ENCODE results near the gene NPHS2.

DNA sequence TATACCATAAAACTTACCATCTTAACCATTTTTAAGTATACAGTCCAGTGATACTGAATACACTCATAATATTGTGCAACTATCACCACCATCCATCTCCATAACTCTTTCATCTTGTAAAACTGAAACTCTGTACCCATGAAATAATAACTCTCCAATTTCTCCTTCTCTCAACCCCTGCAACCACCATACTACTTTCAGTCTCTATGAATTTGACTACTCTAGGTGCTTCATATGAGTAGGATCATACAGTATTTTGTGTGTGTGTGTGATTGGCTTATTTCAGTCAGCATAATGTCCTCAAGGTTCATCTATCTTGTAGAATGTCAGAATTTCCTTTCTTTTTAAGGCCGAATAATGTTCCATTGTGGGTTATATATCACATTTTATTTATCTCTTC, 17.7 kb downstream of the NPHS2 start:
- TF ChIP-seq, protein P1, sequence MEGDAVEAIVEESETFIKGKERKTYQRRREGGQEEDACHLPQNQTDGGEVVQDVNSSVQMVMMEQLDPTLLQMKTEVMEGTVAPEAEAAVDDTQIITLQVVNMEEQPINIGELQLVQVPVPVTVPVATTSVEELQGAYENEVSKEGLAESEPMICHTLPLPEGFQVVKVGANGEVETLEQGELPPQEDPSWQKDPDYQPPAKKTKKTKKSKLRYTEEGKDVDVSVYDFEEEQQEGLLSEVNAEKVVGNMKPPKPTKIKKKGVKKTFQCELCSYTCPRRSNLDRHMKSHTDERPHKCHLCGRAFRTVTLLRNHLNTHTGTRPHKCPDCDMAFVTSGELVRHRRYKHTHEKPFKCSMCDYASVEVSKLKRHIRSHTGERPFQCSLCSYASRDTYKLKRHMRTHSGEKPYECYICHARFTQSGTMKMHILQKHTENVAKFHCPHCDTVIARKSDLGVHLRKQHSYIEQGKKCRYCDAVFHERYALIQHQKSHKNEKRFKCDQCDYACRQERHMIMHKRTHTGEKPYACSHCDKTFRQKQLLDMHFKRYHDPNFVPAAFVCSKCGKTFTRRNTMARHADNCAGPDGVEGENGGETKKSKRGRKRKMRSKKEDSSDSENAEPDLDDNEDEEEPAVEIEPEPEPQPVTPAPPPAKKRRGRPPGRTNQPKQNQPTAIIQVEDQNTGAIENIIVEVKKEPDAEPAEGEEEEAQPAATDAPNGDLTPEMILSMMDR (IDR thresholded peaks at IDR 0.05; ENCODE audit: low read depth, low read length, poor library complexity, severe bottlenecking), result no peak
- no peak for TF ChIP-seq EZH2phosphoT487 (IDR thresholded peaks at IDR 0.05; ENCODE audit: borderline replicate concordance, low read length)

Data from DOHH2 (cell line).